ENCODE measurements around the gene INPP5E.

INPP5E gene

DNA sequence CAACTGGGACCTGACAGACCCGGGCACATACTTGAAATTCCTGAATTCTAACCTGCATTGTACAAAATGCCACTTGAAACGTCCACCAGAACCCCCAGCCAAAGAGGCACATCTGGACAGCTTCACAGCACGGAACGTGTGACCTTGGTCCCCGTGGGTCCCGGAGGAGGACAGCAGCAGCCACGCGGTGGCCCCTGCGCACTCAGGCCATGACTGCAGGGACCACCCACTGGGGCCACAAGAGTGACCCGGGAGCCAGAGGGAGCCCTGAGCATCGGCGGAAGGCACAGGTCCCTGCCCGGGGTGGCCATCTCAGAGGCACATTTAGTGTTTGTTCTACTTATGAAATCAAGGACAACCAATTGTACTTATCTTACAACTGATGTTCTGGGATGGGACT is 37.6 kb downstream of the INPP5E start:
- no peak for DNase-seq

DNA sequence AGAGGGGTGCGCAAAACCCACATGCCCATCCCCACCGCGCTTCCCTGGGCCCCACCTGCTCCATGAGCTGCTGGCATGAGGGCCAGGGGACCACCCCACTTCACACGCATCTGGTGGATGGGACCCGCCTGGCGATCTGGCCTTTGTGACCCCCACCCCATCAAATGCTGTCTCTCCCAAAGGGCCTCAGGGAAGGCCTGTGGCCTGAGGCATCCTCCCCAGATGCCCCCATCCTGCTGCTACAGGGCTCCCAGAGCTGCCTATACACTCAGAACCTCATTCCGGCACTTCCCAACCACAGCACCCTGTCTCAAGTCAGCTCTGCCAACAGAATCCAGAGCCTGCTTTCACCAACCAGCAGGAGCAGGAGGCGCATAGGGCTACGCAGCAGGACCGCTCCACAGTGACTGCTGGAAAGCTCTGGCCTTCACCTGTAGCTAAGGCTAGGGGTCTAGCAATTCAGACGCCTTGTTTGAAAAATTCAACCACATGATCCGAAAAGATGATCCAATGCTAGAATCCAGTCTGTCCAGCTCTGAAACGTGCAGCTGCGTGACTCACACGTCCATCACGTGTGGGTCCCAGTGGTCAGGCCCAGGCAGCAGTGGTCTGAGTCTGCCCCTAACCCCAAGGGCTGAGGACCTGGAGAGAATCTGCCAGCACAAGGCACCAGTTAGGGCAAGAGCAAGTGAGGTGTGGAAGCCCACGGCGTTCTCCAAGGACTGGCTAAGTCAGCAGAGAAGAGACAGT is 38.3 kb downstream of the INPP5E start:
- no peak for DNase-seq

DNA sequence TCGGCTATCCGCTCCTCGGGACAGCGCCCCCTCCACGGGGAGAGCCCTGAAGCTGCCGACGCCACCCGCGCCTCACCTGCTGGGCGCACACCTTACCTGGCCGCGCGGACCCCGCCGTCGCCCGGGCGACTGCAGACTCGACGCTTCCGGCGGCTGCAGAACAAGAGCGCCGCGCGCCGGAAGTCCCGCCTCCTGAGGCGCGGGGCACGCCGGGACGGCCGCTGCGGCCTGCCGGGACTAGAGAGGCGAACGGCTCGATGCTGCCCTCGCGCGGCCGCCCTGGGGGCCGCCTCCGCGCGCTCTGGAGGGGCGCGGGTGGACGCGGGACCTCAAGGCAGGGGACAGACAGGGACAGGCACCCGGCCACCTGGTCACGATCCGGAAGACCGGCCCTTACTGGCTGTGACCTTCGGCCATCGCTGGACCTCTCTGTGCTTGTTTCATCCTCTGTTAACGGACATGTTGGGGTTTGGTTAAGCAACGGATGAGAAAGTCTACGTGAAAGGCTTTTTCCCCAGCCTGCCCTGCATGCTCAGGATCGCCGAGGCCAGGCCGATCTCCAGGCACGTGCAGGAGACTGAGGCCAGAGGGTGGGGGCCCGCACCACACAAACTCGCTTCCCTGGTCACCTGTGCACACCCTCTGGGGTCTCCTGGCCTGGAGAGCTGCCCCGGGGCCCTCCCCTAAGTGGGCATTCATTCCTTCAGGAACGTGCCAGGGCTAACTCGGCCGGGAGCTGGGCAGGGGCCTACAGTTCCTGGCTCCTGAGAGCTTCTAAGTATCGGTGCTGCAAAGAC is 39.4 kb downstream of the INPP5E start, which contains the start of gene SNAPC4:
TSS of gene SNAPC4 (minus strand) at position 133 of the 797 bp plus-strand sequence. CDS start 1,742 bp downstream, outside the sequence.
- DNase-seq = peak; percentile 78

DNA sequence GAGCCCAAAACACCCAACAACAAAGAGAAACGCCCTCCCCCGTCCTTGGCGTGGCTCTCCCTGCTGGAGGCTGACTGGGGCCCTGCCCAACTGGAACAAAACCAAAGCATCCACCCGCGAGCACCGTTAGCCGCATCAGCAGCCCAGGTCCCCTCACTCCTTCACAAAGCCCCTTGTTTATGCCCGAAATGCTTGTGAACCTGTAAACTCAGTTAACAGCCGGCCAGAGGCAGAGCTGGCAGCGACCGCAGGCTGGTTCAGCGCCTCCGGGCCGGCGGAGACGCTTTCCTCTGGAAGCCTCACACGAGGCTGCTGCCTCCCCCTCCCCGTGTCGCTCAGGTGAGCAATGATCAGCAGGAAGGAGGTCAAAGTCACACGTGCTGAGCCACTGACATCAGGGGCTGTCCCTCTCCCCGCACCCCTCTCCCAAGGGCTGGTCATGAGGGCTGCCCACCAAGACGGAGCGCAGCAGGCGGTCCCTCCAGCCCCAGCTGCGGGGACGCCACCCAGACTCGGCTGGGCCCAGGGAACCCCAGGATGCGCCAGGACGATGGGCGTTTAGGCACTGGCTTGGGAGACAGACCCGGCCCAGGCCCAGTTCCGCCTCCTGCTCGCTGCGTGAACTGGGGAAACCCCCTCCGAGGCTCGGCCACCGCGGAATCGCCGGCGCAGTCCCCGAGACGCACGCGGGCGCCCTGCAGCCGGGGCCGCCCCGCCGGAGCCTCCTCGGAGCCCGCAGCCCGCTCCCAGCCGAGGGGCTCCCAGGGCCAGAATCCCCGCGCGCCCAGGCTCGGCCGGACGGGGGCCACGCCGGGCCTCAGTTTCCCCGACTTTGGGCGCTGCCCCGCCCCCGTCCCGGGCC is 40.2 kb downstream of the INPP5E start:
- DNase-seq = no peak

DNA sequence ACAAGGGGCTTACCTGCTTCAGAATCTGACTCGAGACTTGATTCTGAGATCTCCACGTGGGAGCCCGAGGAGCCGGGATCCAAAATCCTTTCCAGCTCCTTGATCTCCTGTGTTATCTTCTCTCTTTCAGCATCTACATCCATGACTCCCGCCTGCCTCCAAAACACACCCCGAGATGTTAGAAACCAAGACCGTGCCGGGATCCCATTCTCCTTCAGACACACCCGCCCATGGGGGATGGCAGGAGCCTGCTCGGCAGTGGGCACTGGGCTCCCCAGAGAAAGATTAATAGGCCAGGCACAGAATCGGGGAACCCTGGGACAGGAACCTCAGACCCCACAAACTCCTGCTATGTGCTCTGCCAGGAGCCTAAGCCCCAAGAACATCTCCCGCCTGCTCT is 41.4 kb downstream of the INPP5E start:
- DNase-seq = no peak

DNA sequence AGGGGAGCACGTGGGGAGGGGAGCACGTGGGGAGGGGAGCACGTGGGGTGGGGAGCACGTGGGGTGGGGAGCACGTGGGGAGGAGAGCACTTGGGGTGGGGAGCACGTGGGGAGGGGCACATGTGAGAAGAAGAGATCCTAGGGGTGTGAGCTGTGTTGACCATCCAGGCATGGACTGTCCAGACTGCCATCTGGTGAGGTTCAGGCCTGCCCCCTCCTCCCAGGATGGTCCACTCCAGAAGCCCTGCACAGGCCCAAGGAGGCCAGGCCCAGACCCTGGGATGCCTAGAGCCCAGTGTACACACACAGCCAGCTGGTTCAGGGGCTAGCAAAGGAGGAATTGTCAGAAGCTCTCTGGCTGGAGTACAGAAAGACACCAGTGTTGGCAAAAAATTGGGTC is 42.0 kb downstream of the INPP5E start:
- no peak for DNase-seq

DNA sequence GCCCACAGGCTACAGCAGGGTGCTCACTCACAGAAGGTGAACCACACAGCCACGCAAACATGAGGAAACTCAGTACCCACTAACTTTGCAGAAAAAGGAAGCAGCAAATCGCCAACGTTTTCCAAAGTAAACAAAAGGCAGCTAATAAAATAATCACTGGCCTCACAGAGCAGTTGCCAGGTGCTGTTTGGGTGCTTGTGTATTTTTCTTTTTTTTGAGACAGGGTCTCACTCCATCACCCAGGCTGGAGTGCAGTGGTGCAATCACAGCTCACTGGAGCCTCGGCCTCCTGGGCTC is 43.5 kb downstream of the INPP5E start:
- no peak for DNase-seq

DNA sequence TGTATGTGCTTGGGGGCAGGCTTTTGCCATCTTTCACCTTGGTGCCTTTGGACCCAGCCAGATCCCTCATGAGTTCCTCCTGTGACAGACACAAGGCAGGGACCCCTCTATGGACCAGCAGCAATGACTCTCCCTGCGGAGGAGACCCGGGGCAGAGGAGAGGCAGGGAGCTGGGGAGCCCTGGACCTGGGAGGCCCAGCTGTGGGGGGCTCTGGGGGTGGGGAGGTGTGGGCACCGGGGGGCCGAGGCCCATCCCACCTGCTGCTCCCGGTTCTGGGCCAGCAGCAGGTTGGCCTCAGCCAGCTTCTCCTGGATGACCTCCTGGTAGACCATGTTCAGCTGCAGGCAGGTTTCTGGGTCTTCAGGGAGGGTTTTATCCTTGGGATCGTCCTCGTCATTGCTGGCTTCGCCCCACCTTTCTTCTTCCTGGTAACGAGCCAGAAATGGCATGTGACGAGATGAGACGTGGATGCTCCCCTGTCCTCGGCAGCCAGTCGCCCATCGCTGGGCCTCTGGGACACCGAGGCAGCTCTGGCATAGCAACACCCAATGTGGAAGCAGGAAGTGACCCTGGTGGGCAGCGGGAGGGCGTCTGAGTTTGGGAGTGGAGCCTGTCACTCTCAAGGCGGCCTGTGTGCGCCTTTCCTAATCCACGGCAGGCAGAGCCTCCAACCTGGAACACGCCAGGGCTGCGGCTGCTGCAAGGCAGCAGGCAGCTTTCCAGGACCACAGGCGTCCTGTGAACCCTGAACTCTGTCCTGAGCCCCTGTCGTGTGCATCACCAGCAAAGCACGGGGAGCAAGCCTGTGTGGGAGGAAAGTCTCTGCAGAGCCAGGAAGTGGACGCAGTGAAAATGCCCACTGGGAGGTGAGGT is 44.1 kb downstream of the INPP5E start:
- DNase-seq = no peak

DNA sequence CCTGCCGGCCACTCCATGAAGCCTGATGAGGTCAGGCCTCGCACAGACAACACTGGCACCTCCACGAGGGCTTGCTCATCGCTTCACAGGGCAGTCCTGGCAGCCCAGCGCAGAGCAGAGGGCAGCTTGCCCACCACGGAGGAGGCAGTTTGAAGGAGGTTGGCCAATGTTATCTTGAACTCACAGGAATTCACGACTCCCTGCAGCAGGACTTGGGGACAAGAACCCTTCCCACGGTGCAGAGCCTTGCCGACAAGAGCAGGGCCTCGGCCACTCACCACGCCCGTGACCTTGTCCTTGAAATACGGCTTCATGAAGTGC is 44.7 kb downstream of the INPP5E start:
- no peak for DNase-seq

DNA sequence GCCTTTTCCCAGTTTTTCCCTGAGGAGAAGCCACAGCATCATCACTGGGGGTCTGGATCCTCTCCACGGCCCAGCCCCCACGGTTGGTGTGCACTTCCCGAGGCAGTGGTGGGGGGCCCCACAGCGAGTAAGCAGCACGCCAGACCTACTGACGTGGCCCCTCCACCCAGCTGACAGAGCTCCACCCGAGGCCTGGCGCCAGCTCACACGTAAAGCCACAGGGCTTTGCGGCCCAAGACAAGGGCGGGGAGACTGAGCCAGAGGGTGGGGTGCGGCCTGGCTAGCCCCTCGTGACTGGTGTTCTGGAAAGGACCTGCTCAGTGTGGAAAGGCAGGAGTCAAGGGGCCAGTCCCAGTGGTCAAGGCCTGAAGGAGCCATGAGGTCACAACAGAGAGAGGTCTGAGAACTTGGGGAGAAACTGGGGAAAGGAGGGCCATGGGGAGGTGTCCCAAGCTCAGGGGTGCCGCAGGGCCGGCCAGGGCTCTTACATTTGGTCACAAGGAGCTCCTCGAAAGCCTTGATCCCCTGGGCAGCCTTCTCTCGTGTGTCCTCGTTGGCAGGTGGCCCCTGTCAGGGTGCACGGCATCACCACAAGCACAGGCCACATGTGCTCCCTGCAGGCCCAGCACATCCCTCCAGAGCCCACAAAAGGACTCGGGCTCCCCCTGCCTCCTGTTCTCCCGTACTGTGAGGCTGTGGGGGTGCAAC is 45.2 kb downstream of the INPP5E start:
- no peak for DNase-seq

DNA sequence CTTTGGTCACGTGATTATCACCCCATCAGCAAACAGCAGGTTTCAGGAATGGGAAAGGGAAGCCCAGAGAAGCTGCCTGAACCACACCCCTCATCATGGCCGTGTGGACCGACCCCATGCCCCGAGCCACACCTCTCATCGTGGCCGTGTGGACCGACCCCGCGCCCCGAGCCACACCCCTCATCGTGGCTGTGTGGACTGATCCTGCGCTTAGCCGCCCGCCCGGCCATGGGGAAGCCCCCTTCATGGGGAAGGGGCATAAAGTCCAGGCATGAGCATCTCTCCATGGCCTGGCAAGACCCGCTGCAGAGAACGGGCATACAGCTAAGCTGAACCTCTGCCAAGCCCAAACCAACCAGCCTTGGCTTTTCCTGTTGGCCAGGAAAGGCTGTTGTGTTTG is 46.1 kb downstream of the INPP5E start:
- DNase-seq = no peak

DNA sequence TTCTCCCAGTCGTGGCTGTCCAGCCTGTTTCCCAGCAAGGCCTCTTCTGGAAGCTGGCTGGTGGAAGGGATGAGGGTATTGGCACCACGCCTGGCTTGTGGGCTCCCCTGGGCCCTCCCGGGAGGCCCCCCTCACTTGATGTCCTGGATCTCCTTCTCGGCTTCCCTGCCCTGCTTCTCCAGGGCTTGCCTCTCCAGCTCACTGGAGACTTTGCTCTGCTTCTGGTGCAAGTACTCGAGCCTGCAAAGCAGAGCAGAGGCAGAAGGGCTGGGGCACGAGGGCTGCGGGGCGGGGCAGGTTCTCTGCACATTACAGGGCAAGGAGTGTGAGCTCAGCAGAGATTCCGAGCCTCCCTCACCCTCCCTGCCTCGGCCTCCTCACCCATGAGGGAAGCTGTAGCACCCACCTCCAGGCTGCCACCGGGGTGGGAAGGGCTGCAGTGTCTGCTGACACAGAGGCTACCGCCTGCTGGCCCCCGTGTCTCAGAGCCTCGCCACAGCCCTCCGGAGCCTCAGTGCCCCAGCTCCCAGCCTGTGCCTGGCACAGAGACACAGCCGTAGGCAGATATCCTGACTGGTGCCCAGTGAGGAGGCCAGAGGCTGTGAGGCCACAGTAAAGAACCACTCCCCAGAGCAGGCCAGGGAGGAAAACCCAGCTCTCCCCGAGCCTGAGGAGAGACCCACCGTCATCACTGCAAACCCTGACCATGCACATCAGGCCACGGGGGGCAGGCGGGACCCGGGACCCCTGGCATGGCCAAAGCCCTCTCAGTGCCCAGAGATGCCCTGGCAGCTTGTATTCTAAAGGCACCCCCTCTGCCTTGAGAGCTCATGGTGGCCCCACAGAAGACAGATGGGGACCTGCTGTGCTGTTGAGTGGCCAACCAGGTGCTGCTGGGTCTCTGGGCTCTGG is 46.9 kb downstream of the INPP5E start:
- DNase-seq = no peak

DNA sequence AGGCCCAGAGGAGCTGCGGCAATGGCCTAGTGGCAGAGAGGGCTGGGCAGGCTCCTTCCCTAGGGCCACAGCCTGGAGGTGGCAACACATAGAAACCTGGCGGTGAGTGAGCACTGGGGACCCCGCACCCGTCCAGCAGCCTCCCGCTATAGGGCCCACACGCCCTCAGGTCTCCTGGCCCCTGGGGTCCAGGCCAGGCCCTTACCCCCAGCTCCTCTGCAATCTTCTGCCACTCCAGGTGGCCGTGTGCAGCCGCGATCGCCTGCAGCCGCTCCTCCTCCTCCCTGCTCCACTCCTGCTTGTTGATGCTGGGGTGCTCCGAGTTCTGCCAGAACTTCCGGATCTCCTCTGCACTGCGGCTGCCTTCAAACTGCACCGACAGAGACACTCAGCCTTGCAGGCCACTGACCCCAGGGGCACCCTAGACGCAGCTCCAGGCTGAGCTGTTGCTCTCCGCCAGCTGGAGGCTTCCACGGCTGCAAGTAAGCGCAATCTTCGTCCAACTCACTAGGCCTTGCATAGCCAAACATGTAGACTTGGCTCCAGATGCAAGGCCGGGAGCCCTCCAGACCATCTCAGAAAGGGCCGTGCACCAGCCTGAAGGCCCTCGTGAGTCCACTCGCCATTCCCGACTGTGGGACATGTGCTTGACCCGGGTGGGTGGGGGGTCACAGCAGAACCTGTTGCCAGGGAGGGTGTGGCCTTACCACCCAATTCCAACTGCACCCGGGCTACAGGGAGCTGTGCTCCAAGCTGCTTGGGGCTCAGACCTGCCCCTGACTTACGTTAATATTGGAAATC is 47.7 kb downstream of the INPP5E start:
- DNase-seq = no peak

DNA sequence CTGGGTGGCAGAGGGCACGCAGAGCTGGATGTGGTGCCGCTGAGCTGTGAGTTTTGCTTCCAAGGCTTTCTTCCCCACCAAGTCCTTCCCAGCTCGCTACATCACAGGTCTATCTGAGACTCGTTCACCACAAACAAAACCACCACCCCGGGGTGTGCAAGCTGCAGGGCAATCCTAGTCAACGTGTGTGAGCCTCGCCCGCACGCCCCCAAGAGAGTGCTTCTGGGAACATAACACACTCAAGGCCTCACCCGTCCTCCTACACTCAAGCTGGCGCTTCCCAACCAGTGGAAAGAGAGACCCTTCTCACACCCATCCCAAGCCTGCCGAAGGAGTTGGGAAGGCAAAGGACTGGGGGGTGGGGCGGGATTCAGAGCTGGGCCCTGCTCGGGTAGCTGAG is 50.2 kb downstream of the INPP5E start:
- DNase-seq = no peak

DNA sequence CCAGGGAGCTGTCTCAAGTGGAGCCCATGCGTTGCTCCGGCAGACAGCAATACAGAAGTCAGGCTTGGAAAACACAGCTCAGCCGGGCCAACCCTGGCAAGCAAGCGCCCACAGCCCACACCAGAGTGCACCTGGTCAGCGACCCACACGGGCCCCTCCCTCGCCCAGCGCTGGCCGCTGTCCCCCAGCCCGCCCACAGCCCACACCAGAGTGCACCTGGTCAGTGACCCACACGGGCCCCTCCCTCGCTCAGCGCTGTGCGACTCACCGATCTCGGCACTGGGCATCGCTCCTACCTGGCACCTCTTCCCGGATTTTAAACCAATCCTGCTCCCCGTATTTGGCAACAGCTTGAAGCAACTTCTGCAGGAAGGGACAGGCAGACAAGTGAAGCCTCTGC is 52.4 kb downstream of the INPP5E start:
- DNase-seq = no peak

DNA sequence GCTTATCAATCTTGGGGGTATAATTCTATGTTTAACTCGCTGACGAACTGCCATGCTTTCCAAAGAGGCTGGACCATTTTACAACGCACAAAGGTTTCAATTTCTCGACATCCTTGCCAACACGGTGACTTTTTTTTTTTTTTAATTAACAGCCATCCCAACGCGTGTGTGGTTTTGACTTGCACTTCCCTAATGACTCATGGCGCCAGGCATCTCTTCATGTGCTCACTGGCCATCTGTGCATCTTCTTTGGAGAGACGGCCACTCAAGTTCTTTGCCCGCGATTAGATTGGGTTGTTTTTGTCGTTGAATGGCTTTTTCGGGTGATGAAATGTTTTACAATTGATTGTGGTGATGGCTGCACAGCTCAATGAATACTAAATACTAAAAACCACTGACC is 53.6 kb downstream of the INPP5E start:
- no peak for DNase-seq

DNA sequence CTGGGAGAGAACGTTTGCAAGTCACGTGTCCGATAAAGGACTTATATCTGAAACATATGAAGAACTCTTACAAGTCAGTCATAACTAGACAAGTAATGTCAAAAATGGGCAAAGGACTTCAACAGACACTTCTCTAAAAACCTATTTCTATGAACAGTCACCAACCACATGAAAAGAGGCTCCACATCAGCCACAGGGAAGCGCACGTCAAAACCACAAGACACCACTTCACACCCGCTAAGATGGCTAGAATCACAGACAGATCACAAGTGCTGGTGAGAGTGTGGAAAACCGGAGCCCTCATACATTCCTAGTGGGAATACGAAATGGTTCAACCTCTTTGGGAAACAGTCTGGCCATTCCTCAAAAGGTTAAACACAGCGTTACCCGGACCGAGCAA is 54.6 kb downstream of the INPP5E start:
- DNase-seq = no peak

DNA sequence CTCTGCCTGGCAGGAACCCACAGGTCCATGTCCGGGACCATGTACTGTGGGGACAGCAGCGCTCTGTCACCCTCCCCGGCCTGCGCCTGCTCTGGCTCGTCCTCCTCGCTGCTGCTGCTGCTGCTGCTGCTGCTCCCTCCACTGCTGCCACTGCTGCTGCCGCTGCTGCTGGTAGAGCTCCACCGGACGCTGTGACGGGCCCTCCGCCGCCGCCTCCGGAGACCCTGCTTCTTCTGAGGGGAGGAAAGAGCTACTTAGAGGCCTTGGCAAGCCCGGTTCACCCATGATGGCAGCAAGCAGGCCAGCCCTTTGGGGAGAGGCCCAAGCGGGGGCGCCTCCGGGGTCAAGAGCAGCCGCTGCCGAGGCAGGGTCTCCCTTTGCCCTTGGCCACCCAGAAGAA is 56.2 kb downstream of the INPP5E start:
- DNase-seq = no peak

DNA sequence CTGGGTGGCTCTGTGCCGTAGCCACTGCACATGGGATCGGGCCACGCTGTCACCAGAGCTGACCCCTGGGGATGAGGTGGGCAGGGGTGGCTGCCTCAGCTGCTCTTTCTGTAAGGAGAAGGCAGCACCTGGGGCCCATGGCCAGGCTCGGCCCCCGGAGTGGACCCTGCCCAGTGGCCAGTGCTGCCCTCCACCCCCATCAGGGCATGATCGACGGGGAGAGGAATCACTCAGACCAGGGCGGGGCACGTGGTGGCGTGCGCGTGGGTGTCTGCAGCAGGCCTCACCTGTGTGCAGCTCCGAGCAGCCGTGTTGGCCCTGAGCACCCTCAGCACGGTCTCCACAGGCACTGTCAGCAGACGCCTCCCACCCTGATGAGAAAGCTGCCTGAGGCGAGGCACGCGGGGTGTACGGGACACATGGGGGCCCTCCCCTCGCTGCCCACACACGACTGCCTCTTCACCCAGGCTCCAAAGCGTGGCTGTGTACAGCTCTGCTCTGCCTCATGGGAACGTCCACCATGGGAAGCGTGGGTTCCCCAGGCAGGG is 57.6 kb downstream of the INPP5E start:
- no peak for DNase-seq

DNA sequence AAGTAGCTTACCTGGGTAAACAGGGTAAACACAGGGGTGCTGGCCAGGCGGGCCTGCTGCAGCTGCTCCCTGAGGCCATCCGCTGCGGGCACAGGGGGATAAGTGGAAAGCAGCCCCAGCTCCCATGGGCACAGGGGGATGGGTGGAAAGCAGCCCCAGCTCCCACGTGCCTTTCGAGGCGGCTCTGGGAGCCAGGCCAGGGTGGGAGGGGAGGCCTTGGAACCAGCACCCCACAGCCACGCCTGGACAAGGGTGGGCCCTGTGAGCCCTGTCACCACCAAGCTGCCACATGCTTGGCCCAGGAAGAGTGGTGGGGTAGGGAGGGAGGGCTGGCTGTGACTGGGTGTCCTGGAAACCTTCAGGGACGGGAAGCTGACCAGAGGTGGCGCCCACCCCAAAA is 58.3 kb downstream of the INPP5E start:
- DNase-seq = no peak
